K562 (cell line): Measurements from ENCODE around the gene LRP2. TPM values are rescaled to one million over a fixed set of nuclear protein-coding genes. Genes with fewer than 3 reads are reported as not detected.
A peak's percentile ranks its signal among the peaks of the same experiment; 100 is the strongest.

Source experiments
- ATF1 ChIP-seq, 2 experiments: fragments of 450-650 bp in 1 of 2; IDR thresholded peaks; 2 replicates each; pipeline ENCODE4 v1.6.1; 2016; ENCODE audit warnings: missing compliant biosample characterization in 1 of 2, missing genetic modification characterization in 1 of 2
- CCAR2 ChIP-seq: fragments of 200-400 bp; formaldehyde crosslinking; IDR thresholded peaks from 2 replicates; pipeline ENCODE4 v1.6.1; 2017; ENCODE audit warnings: mild to moderate bottlenecking, low read depth, low read length
- E2F3 ChIP-seq: fragments of 250-450 bp; sonication (Bioruptor Pico); IDR thresholded peaks from 2 replicates; pipeline ENCODE4 v1.4.0; 2020; ENCODE audit warnings: mild to moderate bottlenecking
- JUNB ChIP-seq: fragments of 450-650 bp; formaldehyde crosslinking; conservative IDR thresholded peaks from 2 replicates; pipeline ENCODE4 v1.4.0; 2020; ENCODE audit warnings: mild to moderate bottlenecking
- MYC ChIP-seq, 2 experiments: fragments of 250-450 bp in 1 of 2; sonication (Bioruptor Pico) in 1 of 2; IDR thresholded peaks; 2 replicates each; pipeline versions ENCODE4 v1.5.1 to v1.6.1; 2012 to 2021; ENCODE audit warnings: low read depth in 2 of 2, borderline replicate concordance in 1 of 2, improper control_type of control experiment in 1 of 2, low read length in 1 of 2, mild to moderate bottlenecking in 1 of 2, moderate library complexity in 1 of 2
- WHSC1 ChIP-seq: IDR thresholded peaks from one replicate; pipeline ENCODE4 v1.6.1; 2012; ENCODE audit warnings: low read length, control low read depth, inconsistent platforms
- polyA plus RNA-seq, 8 experiments: library from polyadenylated mRNA; depleted of rRNA in 4 of 8; stranded (reverse) in 5 of 8; unstranded in 3 of 8; fragments of >200 nt; fragmentation: Nextera tagmentation in 2 of 8; fragmentation: Illumina TruSeq in 1 of 8; extraction: Ambion mirVana in 2 of 8; extraction: Trizol in 1 of 8; gene quantifications; 2 replicates each; pipeline versions ENCODE4 v1.2.1 to v1.2.3, GENCODE V29; 2011 to 2014; ENCODE audit warnings: inconsistent platforms in 1 of 8, missing spikeins in 1 of 8
- total RNA-seq, 7 experiments: library from RNA; depleted of rRNA in 6 of 7; stranded (reverse); fragments of >200 nt in 6 of 7; fragmentation: Illumina TruSeq in 2 of 7; extraction: Trizol in 2 of 7; gene quantifications; 2 replicates each; pipeline versions ENCODE4 v1.2.1 to v1.2.3, GENCODE V29; 2011 to 2021; ENCODE audit warnings: low replicate concordance in 1 of 7
- TF ChIP-seq, protein P1 (sequence below), 2 experiments: fragments of 450-650 bp; IDR thresholded peaks; 2 replicates each; pipeline ENCODE4 v1.6.1; 2018; ENCODE audit warnings: mild to moderate bottlenecking in 2 of 2, low read depth in 1 of 2; ENCODE audit not compliant: partially characterized antibody in 2 of 2
- TF ChIP-seq, protein P2 (sequence below): fragments of 200-400 bp; formaldehyde crosslinking; IDR thresholded peaks from 2 replicates; pipeline ENCODE4 v1.6.1; 2017; ENCODE audit warnings: mild to moderate bottlenecking, low read depth, low read length, moderate library complexity
- TF ChIP-seq, protein P3 (sequence below), 2 experiments: fragments of 450-650 bp; conservative IDR thresholded peaks; 2 replicates each; pipeline ENCODE4 v1.6.1; 2017; ENCODE audit warnings: mild to moderate bottlenecking in 2 of 2, moderate library complexity in 2 of 2

LRP2 gene
- total and polyA plus RNA-seq, 9 of the 15 experiments (the other 6 are each of a cell fraction or from before 2014, with no cell fraction given) = 0.04 to 0.18 (median 0.11) TPM; not detected in 1

DNA sequence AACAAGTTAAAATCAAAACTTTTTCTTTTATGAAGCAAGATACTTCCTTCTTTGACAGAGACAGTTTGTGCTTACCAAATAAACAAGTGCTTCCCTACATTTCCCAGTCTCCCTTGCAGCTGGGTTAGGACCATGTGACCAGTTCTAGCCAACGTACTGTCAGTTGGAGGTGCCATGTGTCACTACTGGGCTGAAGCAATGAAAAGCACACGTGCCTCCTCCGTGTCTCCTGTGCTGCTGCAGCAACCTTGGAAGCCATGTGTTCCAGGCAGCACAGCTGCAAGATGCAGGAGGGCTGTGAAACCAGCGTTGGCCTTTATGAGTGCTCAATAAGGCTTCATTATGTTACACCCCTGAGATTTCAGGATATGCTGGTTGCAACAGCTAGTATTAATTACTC is 199.7 kb downstream of the LRP2 start (continued):
- TF ChIP-seq, protein P1, sequence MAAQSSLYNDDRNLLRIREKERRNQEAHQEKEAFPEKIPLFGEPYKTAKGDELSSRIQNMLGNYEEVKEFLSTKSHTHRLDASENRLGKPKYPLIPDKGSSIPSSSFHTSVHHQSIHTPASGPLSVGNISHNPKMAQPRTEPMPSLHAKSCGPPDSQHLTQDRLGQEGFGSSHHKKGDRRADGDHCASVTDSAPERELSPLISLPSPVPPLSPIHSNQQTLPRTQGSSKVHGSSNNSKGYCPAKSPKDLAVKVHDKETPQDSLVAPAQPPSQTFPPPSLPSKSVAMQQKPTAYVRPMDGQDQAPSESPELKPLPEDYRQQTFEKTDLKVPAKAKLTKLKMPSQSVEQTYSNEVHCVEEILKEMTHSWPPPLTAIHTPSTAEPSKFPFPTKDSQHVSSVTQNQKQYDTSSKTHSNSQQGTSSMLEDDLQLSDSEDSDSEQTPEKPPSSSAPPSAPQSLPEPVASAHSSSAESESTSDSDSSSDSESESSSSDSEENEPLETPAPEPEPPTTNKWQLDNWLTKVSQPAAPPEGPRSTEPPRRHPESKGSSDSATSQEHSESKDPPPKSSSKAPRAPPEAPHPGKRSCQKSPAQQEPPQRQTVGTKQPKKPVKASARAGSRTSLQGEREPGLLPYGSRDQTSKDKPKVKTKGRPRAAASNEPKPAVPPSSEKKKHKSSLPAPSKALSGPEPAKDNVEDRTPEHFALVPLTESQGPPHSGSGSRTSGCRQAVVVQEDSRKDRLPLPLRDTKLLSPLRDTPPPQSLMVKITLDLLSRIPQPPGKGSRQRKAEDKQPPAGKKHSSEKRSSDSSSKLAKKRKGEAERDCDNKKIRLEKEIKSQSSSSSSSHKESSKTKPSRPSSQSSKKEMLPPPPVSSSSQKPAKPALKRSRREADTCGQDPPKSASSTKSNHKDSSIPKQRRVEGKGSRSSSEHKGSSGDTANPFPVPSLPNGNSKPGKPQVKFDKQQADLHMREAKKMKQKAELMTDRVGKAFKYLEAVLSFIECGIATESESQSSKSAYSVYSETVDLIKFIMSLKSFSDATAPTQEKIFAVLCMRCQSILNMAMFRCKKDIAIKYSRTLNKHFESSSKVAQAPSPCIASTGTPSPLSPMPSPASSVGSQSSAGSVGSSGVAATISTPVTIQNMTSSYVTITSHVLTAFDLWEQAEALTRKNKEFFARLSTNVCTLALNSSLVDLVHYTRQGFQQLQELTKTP (IDR thresholded peaks at IDR 0.05; ENCODE audit: low read depth in 1 of 2, partially characterized antibody in 2 of 2) = no peak
- TF ChIP-seq MYC (IDR thresholded peaks at IDR 0.05; ENCODE audit: low read depth, low read length) = peak; percentile 63; the same call in 1 of the 2 replicates
- no peak for TF ChIP-seq MYC (CRISPR knock-in tag; IDR thresholded peaks at IDR 0.05; ENCODE audit: borderline replicate concordance, low read depth)
- TF ChIP-seq WHSC1 = no peak
- TF ChIP-seq, protein P2, sequence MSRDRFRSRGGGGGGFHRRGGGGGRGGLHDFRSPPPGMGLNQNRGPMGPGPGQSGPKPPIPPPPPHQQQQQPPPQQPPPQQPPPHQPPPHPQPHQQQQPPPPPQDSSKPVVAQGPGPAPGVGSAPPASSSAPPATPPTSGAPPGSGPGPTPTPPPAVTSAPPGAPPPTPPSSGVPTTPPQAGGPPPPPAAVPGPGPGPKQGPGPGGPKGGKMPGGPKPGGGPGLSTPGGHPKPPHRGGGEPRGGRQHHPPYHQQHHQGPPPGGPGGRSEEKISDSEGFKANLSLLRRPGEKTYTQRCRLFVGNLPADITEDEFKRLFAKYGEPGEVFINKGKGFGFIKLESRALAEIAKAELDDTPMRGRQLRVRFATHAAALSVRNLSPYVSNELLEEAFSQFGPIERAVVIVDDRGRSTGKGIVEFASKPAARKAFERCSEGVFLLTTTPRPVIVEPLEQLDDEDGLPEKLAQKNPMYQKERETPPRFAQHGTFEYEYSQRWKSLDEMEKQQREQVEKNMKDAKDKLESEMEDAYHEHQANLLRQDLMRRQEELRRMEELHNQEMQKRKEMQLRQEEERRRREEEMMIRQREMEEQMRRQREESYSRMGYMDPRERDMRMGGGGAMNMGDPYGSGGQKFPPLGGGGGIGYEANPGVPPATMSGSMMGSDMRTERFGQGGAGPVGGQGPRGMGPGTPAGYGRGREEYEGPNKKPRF = no peak
- TF ChIP-seq E2F3 (CRISPR knock-in tag) = no peak
- TF ChIP-seq, protein P3, sequence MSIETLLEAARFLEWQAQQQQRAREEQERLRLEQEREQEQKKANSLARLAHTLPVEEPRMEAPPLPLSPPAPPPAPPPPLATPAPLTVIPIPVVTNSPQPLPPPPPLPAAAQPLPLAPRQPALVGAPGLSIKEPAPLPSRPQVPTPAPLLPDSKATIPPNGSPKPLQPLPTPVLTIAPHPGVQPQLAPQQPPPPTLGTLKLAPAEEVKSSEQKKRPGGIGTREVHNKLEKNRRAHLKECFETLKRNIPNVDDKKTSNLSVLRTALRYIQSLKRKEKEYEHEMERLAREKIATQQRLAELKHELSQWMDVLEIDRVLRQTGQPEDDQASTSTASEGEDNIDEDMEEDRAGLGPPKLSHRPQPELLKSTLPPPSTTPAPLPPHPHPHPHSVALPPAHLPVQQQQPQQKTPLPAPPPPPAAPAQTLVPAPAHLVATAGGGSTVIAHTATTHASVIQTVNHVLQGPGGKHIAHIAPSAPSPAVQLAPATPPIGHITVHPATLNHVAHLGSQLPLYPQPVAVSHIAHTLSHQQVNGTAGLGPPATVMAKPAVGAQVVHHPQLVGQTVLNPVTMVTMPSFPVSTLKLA (conservative IDR thresholded peaks at IDR 0.05) = peak in 1 of 2 experiments; percentile 52; a peak in 1 of 4 replicates
- no peak for TF ChIP-seq CCAR2
- TF ChIP-seq ATF1 (CRISPR knock-in tag; IDR thresholded peaks at IDR 0.05) = no peak
- TF ChIP-seq ATF1 (tag; IDR thresholded peaks at IDR 0.05) = no peak
- no peak for TF ChIP-seq JUNB (CRISPR knock-in tag)
